Measurements from ENCODE around the gene KRT74.

Gene KRT74

DNA sequence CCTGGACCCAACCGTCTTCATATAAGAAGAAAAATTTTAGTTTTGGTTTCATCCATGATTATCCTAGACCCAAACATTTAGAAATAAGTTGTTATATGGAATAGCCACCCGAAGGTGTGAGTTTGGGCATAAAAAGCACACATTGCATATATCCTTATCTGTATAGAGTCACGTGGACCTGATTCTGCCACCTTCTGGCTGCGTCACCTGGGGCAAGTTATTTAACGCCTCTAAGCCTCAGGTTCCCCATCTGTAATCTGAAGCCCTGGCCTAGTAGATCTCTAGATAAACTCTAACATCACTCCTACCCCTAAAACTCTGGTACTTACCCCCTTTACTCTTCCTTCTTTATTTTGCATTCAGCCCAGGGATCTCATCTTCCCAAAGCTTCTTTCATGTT lies 39.2 kb downstream of the KRT74 start:
- DNase-seq = no peak

DNA sequence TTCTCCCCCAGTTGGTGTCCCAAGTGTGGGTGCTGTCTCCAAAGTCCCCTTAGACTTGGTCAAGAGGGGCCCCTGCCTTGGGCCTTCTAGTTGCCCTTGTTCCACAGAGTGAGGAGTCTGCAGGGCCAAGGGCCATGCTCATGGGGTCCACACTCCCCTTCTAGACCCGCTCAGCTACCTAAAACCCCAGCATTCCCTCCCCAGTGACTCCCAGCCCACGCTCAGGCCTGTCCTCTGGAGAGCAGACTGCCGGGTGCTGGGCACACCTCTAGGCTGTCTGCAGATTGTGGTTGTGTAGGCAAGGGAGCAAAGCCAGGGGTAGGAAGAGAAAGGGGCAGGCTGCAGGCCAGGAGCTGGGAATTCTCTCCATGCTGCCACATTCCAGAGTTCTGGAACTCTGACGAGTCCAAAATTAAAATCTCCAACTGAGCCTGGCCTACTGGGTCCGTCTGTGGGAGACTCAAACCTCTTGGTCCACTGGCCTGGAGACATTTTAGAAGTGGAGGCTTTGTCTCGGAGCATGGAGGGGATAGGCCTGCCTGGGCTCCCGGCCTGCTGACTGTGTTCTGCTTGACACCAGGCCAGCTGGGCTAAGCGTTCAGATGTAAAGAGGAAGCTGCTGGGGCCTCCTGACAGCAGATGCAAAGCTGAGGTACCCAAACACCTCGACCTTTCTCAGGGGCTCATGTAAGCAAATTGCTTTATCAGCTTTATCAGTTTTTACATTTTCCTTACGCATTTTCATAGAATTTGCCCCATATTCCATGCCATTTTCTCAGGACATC lies 39.8 kb downstream of the KRT74 start:
- DNase-seq = no peak

DNA sequence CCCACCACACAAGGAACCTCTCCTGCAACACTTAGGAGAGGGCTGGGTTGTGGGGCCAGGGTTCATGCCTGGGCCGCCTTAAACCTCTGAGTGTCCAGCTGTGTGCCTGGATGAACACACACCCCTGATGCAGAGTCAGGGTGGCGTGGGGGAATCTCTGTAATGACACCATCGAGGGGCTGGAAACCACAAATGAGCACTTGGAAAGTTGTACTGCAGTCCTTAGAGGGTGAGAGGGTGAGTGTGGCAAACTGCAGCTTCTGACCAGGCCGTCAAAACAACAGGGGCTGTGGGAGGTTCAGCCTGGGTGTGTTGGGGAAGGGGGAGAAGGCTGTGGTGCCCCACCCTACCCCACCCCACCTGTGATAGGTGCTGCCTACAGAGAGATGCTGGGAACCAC lies 41.0 kb downstream of the KRT74 start:
- DNase-seq = no peak

DNA sequence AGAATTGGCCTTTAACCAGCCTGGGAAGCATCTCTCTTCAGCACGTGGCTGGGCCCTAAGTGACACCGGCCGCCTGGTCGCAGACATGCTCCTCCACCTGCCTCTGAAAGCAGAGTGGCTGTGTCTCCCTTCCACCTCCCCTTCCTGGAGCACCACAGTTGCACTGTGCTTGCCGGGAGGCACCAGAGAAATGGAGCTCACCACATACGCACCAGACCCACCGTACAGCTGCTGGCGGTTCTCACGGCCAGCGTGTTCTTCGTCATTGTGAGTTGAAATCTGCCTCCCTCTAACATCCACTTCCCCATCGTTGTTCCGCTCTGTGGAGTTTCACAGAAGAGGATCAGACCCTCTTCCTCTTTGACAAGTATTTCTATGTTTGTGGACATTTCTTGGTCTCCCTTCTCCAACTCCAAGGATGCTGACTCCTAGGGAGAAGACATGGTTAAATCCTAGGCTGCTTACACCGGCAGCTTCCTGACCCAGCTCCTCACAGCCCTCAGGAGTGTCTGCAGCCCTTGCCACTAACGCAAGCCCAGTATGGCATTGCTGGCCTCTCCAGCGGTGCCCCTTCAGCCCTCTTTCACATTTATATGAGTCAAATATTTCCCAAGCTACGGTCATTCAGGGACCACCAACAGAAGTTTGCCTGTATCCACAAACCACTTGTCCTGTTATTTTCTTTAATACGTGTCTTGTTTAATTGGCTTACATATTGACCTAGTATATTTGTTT lies 41.9 kb downstream of the KRT74 start:
- DNase-seq = no peak

DNA sequence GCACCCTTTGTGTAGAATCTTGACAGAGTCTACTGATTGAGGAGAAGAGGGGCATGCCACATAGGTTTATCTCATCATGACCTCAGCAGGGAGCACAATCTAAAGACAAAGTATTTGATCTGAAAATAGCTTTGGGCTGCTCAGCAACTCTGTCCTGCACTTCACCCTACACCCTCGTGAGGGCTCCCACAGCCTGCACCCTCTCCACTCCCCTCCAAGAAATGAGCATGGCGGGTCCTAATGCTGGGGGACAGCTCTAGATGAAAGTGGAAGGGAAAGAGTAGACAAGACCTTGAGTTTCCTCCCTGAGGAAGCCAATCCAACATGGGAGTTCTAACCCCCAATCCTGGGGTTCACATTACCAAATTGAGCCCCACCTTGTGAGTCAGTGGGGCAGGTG lies 42.7 kb downstream of the KRT74 start:
- DNase-seq = no peak

DNA sequence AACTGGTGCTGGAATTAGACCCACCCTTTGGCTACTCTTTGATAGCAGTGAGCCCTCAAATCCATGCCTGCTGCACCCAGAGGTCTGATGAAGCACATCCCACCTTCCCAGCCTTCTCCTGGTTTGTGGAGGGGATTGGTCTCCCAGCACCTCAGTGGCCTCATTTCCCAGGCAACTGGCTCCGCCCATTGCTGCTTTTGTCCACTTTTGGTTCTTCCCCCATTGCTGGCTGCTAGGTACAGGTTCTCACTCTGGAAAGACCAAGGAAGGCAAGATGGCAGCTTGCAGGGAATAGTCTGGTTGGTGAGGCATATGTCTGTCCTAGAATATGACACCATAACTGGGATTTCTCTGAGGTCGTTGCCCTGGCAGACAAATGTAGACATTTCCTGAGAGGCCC lies 43.3 kb downstream of the KRT74 start:
- DNase-seq = no peak

GRCh38 chr12:52529846-52530245 lies 43.8 kb downstream of the KRT74 start:
- DNase-seq = no peak

DNA sequence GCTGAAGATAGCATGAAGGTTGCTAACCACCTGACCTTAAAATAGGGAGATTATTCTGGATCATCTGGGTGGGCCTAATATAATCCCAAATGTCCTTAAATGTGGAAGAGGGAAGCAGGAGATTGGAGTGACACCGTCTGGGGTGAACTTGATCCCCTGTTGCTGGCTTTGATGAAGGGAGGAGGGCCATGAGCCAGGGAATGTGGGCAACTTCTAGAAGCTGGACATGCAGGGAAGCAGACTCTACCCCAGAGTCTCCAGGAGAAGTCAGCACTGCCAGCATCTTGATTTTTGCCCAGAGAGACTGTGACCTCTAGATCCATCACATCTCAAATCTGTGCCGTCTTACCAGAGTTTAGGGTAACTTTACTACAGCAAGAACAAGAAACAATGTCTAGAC lies 44.2 kb downstream of the KRT74 start:
- DNase-seq = no peak

DNA sequence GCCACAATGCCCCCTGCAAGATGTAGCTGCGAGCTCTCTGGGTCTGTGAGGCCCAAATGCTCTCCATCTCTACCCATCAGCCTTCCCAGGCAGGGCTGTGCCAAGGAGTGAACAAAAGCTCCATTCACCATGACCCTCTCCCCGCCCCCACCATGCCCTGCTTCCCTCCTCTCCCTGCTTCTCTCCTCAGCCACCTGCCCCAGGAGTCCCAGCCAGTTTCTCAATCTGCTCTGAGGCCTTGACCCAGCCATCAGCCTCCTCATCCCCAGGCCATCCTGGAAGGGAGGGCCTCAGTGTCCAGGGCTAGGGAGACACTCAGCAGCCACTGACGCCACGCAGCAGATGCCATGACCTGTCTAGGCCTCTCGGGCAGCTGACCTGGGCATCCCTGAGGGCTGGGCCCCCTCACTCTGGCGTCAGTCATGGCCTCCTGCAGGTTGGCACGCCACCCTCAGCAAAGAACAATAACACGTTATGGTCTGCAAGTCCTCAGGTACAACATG lies 45.0 kb downstream of the KRT74 start:
- DNase-seq = no peak

DNA sequence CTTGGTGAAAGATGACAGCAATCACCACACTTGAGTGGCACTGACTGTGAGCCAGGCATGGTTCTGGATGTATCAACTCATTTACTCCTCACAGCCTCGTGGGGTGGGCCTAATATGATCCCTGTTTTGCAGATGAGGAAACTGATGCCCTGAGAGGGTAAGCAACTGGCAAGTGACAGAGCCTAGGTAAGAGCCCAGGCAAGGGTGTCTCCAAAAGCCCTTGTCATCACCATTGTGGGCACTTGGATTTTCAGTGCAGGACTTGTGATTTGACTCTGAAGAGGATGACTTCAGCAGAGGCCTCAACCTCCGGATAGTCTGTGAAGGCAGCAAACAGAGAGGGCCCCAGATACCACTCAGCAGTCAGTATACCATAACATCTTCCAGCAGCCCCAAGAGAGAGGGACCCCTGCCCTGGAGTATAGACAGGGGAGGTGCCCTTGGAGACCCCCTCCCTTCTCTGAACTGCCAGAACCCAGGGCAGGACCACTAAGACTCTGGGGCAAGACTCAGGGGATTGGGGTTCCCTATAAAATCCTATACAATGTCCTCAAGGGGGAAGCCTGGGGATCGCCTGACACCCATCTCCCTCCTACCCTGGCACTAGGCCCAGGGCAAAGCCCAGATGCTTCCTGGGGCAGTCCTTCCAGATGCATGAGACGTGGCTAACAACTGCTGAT lies 46.4 kb downstream of the KRT74 start:
- no peak for DNase-seq

- DNase-seq = no peak
These were observed 47.1 kb downstream of the KRT74 start for GRCh38 chr12:52526511-52526951.

- no peak for DNase-seq
These were observed 47.8 kb downstream of the KRT74 start for GRCh38 chr12:52525661-52526499.

GRCh38 chr12:52524898-52525591 lies 48.6 kb downstream of the KRT74 start:
- DNase-seq = no peak

DNA sequence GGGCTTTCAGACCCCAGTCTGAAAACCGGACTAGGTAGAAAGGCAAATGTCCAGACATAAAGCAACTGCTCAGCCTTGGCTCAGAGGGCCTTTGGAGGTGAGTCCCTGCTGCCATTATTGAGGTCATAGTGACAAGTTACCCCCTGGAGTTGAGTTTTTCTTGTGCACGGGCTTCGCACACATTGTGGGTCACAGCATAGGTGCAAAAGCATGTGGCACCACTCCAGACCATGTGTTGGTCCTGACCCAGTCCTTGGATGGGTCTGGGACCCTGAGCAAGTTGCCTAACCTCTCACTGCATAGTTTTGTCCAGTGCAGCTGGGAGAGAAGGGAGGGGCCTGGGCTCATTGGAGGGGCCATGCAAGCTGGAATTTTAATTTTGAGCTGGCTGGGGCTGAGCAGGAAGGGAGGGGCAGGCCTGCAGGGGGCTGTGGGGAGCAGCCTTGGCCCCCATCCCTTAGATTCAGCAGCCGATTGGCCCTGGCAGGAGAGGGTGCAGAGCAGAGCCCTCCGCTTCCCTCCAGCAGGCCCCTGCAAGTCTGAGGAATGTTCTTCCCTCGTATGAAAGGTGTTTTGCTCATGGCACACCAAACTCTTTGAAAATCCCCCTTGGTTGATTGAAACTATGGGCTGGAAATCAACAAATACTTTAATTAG lies 49.3 kb downstream of the KRT74 start:
- DNase-seq = no peak

DNA sequence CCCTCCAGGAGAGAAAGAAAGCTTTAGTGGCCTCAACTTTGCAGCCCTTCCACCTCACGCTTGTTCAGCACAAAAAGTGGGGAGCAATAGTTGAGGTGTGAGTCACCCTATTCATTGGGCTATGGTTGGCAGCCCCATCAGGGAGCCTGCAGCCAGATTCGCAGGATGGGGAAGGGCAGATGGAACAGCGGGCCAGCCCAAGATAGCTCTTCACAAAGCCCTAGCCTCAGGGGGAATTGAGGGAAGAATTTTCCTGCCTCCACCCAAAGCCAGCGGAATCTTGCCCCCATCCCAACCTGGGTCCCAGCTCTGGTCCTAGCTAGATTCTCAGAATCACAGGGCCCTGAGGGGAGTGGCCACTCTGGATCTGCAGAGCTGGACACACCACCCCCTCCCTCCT lies 49.8 kb downstream of the KRT74 start:
- no peak for DNase-seq

GRCh38 chr12:52522346-52523011 lies 51.2 kb downstream of the KRT74 start:
- peak; percentile 29 for DNase-seq

DNA sequence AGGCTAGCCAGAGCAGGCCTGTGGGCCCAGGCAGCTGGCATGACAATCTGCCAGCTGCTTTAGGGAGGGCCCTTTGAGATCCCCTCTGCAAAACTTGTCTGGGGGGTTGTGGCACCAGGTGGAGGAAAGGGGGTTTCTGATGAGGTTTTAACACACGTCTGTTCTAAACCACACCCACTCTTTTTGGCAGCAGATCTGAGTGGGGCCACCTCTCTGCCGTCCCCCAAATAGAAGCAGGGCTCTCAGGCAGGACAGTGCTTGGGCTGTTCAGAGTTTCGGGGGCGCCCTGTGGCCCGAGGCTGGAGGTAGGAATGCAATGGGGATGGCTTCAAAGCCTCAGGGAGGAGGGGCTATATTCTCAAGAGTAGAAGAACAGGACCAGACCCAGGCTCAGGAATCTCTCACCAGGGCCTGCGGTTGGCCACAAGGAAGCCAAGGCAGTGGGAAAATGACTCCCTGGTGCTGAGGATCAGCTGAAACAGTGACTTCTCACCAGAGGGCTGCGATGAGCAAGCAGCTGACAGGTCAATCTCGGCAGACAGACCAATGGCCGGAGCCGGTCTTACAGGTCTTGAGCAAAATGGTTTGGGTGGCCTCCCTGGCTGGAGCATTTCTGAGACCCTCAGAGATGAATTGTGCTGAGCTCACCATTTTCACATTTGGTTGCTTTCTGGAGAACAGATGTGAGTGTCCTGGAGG lies 51.9 kb downstream of the KRT74 start:
- DNase-seq = peak; percentile 78

DNA sequence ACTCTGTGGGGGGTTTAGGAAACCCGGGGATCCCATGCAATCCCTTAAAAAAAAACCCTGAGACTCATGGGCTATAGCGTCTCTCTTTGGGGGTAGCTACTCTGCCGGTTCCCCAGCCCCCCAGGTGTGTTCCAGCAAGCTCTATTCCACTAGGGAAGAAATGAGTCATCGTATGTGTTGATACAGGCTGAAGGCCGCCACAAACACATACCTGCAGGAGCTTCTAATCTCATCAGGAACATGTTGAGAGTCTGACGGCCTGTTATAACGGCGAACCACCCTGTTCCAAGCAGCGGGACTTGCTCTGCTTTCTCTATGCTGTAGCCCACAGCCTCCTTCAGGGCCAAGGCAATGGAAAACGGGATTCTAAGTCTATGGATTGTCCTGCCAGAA lies 52.5 kb downstream of the KRT74 start:
- DNase-seq = peak; percentile 46

DNA sequence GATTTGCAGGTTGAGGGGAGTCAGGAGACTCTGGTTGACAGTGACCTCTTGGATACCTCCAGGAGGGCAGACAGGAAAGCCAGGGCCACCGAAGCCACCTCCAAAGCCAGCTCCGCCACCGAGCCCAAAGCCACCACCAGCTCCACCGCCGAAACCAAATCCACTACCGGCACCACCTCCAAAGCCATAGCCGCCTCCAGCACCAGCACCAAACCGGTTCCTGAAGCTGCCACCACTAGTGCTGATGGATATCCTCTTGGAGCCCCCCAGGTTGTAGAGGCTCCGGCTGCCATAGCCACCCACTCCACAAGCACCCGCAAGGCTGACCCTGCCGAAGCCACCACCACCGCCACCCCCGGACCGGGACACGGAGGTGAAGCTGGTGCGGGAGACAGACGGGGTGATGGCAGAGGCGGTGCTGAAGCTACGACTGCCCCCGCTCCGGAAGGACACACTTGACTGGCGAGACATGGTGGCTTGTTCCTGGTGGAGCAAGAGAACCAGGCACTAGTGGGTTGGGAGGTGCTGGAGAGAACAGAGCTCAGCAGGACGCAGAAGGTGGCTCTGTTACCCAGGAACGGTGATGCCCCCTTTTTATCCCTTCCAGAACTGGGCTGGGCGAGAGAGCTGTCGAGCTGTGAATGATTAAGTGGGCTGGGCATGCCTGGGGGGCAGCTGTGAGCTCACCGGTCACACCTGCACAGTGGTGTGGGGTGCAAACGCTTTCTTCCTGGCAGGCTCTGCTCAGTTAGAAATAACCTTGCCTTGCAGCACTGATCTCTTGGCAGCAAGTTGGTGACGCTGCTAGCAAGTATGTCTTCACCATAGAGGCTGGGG lies 53.6 kb downstream of the KRT74 start, which contains the start of gene KRT5:
TSS of gene KRT5 (minus strand) at position 569 of the 837 bp plus-strand sequence. CDS start at position 471, 98 bp downstream.
- no peak for DNase-seq

Measured in fibroblast of upper back skin (primary cell).